IMR-90 (cell line): ENCODE results near the gene CYTH1. TPM values are rescaled to one million over a fixed set of nuclear protein-coding genes. Genes with fewer than 3 reads are reported as not detected.

Source experiments
- ATAC-seq: fragments of 200-7000 bp; cut with Tn5 transposase; 2 replicates; pipeline ENCODE4 v1.9.1; 2020; ENCODE audit warnings: low read depth, mild to moderate bottlenecking, moderate library complexity
- BruUV-seq: library from RNA; stranded (reverse); fragments of 400-500 nt; replicated peaks from 2 replicates; lab custom pipeline; 2021; lab: Mats Ljungman, UMichigan
- CTCF ChIA-PET: fragments of 300-600 bp; formaldehyde crosslinking; extraction: SDS; loops from one replicate; lab custom pipeline; 2021; ENCODE audit warnings: antibody characterized with exemption; lab: Yijun Ruan, JAX
- POLR2A ChIA-PET: fragments of 300-600 bp; sonication (Branson Sonifier 250); formaldehyde crosslinking; loops from one replicate; lab custom pipeline; 2022; ENCODE audit warnings: antibody characterized with exemption; ENCODE audit not compliant: unreplicated experiment; lab: Charles Lee
- DNase-seq: peaks from one replicate; pipeline ENCODE4 v3.0.0; 2013
- H2AFZ ChIP-seq: replicated peaks from 2 replicates; pipeline ENCODE3; 2013; ENCODE audit warnings: low read length, mild to moderate bottlenecking; ENCODE audit not compliant: poor library complexity
- H2AK5ac ChIP-seq: 2 replicates; pipeline ENCODE4 v1.6.1; 2013; ENCODE audit warnings: low read depth, low read length, inconsistent platforms
- H2AK9ac ChIP-seq: replicated peaks from 2 replicates; pipeline ENCODE3; 2013; ENCODE audit warnings: mild to moderate bottlenecking, low read depth, low read length, moderate library complexity; ENCODE audit not compliant: poor library complexity
- H2BK120ac ChIP-seq: 2 replicates; pipeline ENCODE4 v1.6.1; 2013; ENCODE audit warnings: low read depth, low read length, inconsistent platforms
- H2BK15ac ChIP-seq: 3 replicates; pipeline ENCODE4 v1.6.1; 2013; ENCODE audit warnings: low read depth, low read length, inconsistent platforms
- H2BK20ac ChIP-seq: 2 replicates; pipeline ENCODE4 v1.6.1; 2013; ENCODE audit warnings: low read depth, mild to moderate bottlenecking, inconsistent platforms, low read length, moderate library complexity
- H2BK5ac ChIP-seq: 2 replicates; pipeline ENCODE4 v1.6.1; 2013; ENCODE audit warnings: mild to moderate bottlenecking, low read depth, low read length, inconsistent platforms; ENCODE audit not compliant: poor library complexity, severe bottlenecking
- H3K14ac ChIP-seq: replicated peaks from 2 replicates; pipeline ENCODE4 v1.6.1; 2013; ENCODE audit warnings: low read depth, low read length, inconsistent platforms
- H3K18ac ChIP-seq: 2 replicates; pipeline ENCODE4 v1.6.1; 2013; ENCODE audit warnings: low read depth, low read length, control low read depth
- H3K23ac ChIP-seq: 2 replicates; pipeline ENCODE4 v1.6.1; 2013; ENCODE audit warnings: low read depth, low read length, inconsistent platforms
- H3K27ac ChIP-seq: 2 replicates; pipeline ENCODE4 v1.5.1; 2013; ENCODE audit warnings: mild to moderate bottlenecking, control low read depth, low read length; ENCODE audit not compliant: insufficient read depth
- H3K27me3 ChIP-seq: 2 replicates; pipeline ENCODE4 v1.6.1; 2013; ENCODE audit warnings: low read length; ENCODE audit not compliant: control insufficient read depth, insufficient read depth
- H3K36me3 ChIP-seq: 2 replicates; pipeline ENCODE4 v1.6.1; 2013; ENCODE audit warnings: low read length, mixed read lengths; ENCODE audit not compliant: control insufficient read depth, insufficient read depth
- H3K4ac ChIP-seq: 2 replicates; pipeline ENCODE4 v1.6.1; 2013; ENCODE audit warnings: low read depth, low read length, inconsistent platforms
- H3K4me1 ChIP-seq: 2 replicates; pipeline ENCODE4 v1.6.1; 2013; ENCODE audit warnings: low read length, mixed read lengths; ENCODE audit not compliant: control insufficient read depth, insufficient read depth
- H3K4me2 ChIP-seq: 2 replicates; pipeline ENCODE4 v1.6.1; 2013; ENCODE audit warnings: low read depth, mild to moderate bottlenecking, control low read depth, low read length, moderate library complexity
- H3K4me3 ChIP-seq: 2 replicates; pipeline ENCODE4 v1.5.1; 2013; ENCODE audit warnings: low read depth, mild to moderate bottlenecking, control low read depth, low read length, moderate library complexity; ENCODE audit not compliant: insufficient read depth
- H3K56ac ChIP-seq: 2 replicates; pipeline ENCODE4 v1.6.1; 2013; ENCODE audit warnings: low read length, inconsistent platforms; ENCODE audit not compliant: insufficient read depth; ENCODE audit errors: extremely low read depth
- H3K79me1 ChIP-seq, 2 experiments: 2 replicates each; pipeline ENCODE4 v1.6.1; 2013; ENCODE audit warnings: low read length in 2 of 2, inconsistent platforms in 1 of 2, low read depth in 1 of 2
- H3K9ac ChIP-seq: 2 replicates; pipeline ENCODE4 v1.6.1; 2013; ENCODE audit warnings: low read depth, low read length, control low read depth
- H3K9me1 ChIP-seq: 2 replicates; pipeline ENCODE4 v1.6.1; 2013; ENCODE audit warnings: low read length, inconsistent platforms; ENCODE audit not compliant: insufficient read depth
- H3K9me3 ChIP-seq: 2 replicates; pipeline ENCODE4 v1.6.1; 2013; ENCODE audit warnings: low read length; ENCODE audit not compliant: control insufficient read depth, insufficient read depth
- H4K20me1 ChIP-seq: 2 replicates; pipeline ENCODE4 v1.6.1; 2013; ENCODE audit warnings: low read length, inconsistent platforms; ENCODE audit not compliant: insufficient read depth
- H4K5ac ChIP-seq: 2 replicates; pipeline ENCODE4 v1.6.1; 2013; ENCODE audit warnings: mild to moderate bottlenecking, low read depth, low read length, control low read depth
- H4K8ac ChIP-seq, 2 experiments: 2 replicates each; pipeline ENCODE4 v1.6.1; 2013; ENCODE audit warnings: low read depth in 2 of 2, low read length in 2 of 2, control low read depth in 1 of 2, inconsistent platforms in 1 of 2
- H4K91ac ChIP-seq: 2 replicates; pipeline ENCODE4 v1.6.1; 2013; ENCODE audit warnings: low read depth, low read length, inconsistent platforms; ENCODE audit not compliant: insufficient read depth
- FOS ChIP-seq: fragments of 150-350 bp; IDR thresholded peaks from 2 replicates; pipeline ENCODE4 v1.6.1; 2016; ENCODE audit warnings: low read depth, low read length
- NFE2L2 ChIP-seq: fragments of 150-350 bp; IDR thresholded peaks from 2 replicates; pipeline ENCODE4 v1.6.1; 2016; ENCODE audit warnings: low read depth, mild to moderate bottlenecking, low read length
- SMC3 ChIP-seq: fragments of 150-350 bp; IDR thresholded peaks from 2 replicates; pipeline ENCODE4 v1.6.1; 2016; ENCODE audit warnings: low read depth, mild to moderate bottlenecking, antibody characterized with exemption, low read length, moderate library complexity
- WGBS, 2 experiments: methylation state at CpG; one replicate each; pipeline versions ENCODE4 v1.1.5 to v1.1.7; 2013; ENCODE audit warnings: missing lambda C conversion rate in 2 of 2; ENCODE audit not compliant: insufficient read length in 1 of 2; ENCODE audit errors: extremely low coverage in 2 of 2; 5-methylcytosine and 5-hydroxymethylcytosine counted together
- dilution Hi-C: fragments of 300-500 bp; cut with HindIII; formaldehyde crosslinking; loops from one replicate; pipeline ENCODE4 v1.14.3; 2018; ENCODE audit warnings: low sequenced_read_pairs; ENCODE audit not compliant: unreplicated experiment
- in situ Hi-C: fragments of 300-500 bp; cut with MboI; formaldehyde crosslinking; loops from 3 replicates; pipeline ENCODE4 v1.14.3; 2019; ENCODE audit warnings: low sequenced_read_pairs, inconsistent platforms, mixed read lengths
- intact Hi-C: fragments of 100-400 bp; cut with micrococcal nuclease; formaldehyde crosslinking; loops from 2 replicates; pipeline ENCODE4 v1.10.0; 2022
- polyA plus RNA-seq, 3 experiments: library from polyadenylated mRNA; depleted of rRNA; stranded (reverse); fragments of >200 nt; gene quantifications; 2 replicates each; pipeline ENCODE4 v1.2.3, GENCODE V29; 2012; ENCODE audit warnings: low replicate concordance in 1 of 3
- total RNA-seq: library from RNA; depleted of rRNA; stranded (reverse); fragments of >200 nt; gene quantifications from 2 replicates; pipeline ENCODE4 v1.2.3, GENCODE V29; 2012

The CYTH1 gene
- total and polyA plus RNA-seq, 2 of the 4 experiments (the other 2 are of a cell fraction), result 7.9 to 12.4 TPM

DNA sequence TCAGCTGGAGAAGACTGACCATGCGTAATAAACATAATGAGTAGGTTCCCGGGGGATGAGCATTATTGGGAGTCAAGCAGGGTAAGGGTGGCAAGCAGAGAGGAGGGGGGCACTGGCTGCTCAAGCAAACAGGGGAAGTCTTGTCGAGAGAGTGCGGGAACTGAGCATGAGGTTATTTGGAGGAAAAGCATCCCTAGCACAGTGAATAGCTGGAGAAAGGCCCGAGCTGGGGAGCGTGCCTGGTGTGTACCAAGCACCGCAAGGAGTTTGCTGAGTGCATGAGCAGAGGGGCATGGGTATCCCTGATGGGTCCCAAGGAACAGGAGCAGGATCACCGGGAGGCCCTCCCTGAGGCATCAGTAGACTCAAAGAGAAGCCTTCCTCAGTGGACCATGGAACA is 17.2 kb downstream of the CYTH1 start:
- H4K5ac ChIP-seq, result no peak overlapping the region
- no peak overlapping the region for H2AK5ac ChIP-seq
- H4K20me1 ChIP-seq, result peaks cover 29% of the 10 kb centered on the region
- no peak overlapping the region for H3K4me3 ChIP-seq
- H2AK9ac ChIP-seq, result no peak overlapping the region
- intact Hi-C loops, result no loop called here
- 0 out of 2 replicates have a peak, but pooled peaks cover 1% of the 10 kb centered on the region for H3K4me1 ChIP-seq
- 95% methylated on average over 7 of the region's 8 CpGs; no CpG with 5 or more reads in 1 of the 2 experiments for WGBS, 2 experiments
- H2BK120ac ChIP-seq, result no peak overlapping the region
- H2BK15ac ChIP-seq, result no peak overlapping the region
- no peak overlapping the region for H3K18ac ChIP-seq
- in situ Hi-C loops, result no loop called here
- TF ChIP-seq NFE2L2, result no peak
- no peak for TF ChIP-seq SMC3
- no peak for TF ChIP-seq FOS
- H4K8ac ChIP-seq, result no peak overlapping the region
- ATAC-seq (no peak), DNase-seq (no peak)
- BruUV-seq, result no TSS peak
- no peak overlapping the region for H3K27ac ChIP-seq
- no peak overlapping the region for H3K9ac ChIP-seq
- H2BK20ac ChIP-seq, result no peak overlapping the region
- CTCF ChIA-PET, result no interaction called here
- no peak overlapping the region for H4K91ac ChIP-seq
- H3K14ac ChIP-seq, result no peak overlapping the region
- H3K4ac ChIP-seq, result no peak overlapping the region
- no peak overlapping the region for H2AFZ ChIP-seq
- H3K56ac ChIP-seq, result no peak overlapping the region
- no peak overlapping the region for H3K4me2 ChIP-seq
- POLR2A ChIA-PET, result no interaction called here
- H3K9me3 ChIP-seq, result no peaks in the 10 kb centered on the region
- dilution Hi-C loops, result no loop called here
- peaks cover 4% of the 10 kb centered on the region; the same call in 1 of the 2 replicates for H3K9me1 ChIP-seq
- no peak overlapping the region for H2BK5ac ChIP-seq
- H3K23ac ChIP-seq, result no peak overlapping the region
- peaks cover 48 to 69% of the 10 kb centered on the region in 2 experiments for H3K79me1 ChIP-seq
- H3K27me3 ChIP-seq, result no peaks in the 10 kb centered on the region
- no peaks in the 10 kb centered on the region for H3K36me3 ChIP-seq
